ENCODE results near the gene CDH4.

GRCh38 chr20:61417221-61417941, 165.3 kb downstream of the CDH4 start:
- no peak for TF ChIP-seq TCF7L2 (IDR thresholded peaks at IDR 0.05; ENCODE audit: borderline replicate concordance, low read depth, low read length)
- TF ChIP-seq TRIM28 (IDR thresholded peaks at IDR 0.05; ENCODE audit: borderline replicate concordance, low read length), result no peak
- TF ChIP-seq CTCF (tag by site-specific recombination; IDR thresholded peaks at IDR 0.05), result no peak
- TF ChIP-seq YY1 (tag by site-specific recombination; IDR thresholded peaks at IDR 0.05), result no peak
- no peak for TF ChIP-seq ZNF202 (tag by site-specific recombination; IDR thresholded peaks at IDR 0.05; ENCODE audit: borderline replicate concordance)
- TF ChIP-seq REPIN1 (tag by site-specific recombination; IDR thresholded peaks at IDR 0.05; ENCODE audit: low read depth), result no peak
- no peak for TF ChIP-seq ZNF133 (tag by site-specific recombination; IDR thresholded peaks at IDR 0.05)
- TF ChIP-seq KLF8 (tag by site-specific recombination; IDR thresholded peaks at IDR 0.05), result no peak
- no peak for TF ChIP-seq IKZF3 (tag by site-specific recombination; IDR thresholded peaks at IDR 0.05)
- TF ChIP-seq ZNF692 (tag by site-specific recombination; IDR thresholded peaks at IDR 0.05), result no peak
- TF ChIP-seq ZNF600 (tag by site-specific recombination; IDR thresholded peaks at IDR 0.05), result no peak
- no peak for TF ChIP-seq ZNF10 (tag by site-specific recombination; IDR thresholded peaks at IDR 0.05)
- no peak for TF ChIP-seq KLF1 (tag by site-specific recombination; IDR thresholded peaks at IDR 0.05)
